NCI-H82 (cell line): ENCODE results near the gene PAGE1.
"Not testable (repeated sequence)": the region's sequence is repeated elsewhere in the genome, so short reads cannot be mapped to it uniquely, and the experiment has no call there.

Experiments used
- DNase-seq: peaks from one replicate; lab custom pipeline; 2025; lab: John Stamatoyannopoulos, UW

PAGE1 gene

DNA sequence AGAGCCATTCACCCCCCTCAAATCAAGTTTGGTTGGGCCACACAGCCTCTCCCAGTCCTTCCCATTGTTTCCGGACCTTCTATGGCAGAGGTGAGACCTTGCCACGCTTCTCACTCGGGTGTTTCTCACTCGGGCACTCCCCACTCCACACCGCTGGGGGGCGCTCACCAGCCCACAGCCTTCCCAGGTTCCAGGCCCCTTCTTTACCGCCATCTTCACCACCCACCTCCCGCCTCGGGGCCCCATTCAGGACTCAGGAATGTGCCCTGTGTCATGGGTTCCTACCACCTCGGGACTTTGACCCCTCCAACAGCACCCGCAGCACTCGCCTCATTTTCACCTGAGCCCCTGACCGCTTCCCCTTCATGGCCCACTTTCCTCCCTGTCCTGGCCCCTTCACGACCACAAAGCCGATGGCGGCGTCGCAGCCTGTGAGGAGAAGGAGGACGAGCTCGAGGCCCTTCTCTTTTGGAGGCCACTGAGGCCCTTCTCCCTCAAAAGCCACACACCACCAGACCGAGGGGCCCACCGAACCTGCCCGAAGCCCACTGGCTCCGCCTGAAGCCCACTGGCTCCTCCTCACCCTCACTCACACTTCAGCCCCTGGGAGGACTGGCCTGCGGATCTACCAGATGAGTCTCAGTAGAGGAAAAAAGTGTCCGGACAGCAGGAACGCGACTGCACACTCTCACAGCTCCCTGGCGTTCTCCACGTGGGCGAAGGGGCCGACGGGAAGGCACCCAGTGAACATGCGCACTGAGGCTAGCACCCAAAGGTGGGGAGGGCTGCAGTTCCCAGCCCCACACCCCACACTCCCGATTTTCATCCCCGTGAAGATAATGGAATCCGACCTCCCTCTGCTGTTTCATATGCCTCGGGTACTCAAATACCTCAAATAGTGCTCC is at the start of gene PAGE1:
TSS of gene PAGE1 (minus strand) at position 709 of the 905 bp plus-strand sequence. CDS start 1,214 bp downstream, outside the sequence.
- DNase-seq = no peak

DNA sequence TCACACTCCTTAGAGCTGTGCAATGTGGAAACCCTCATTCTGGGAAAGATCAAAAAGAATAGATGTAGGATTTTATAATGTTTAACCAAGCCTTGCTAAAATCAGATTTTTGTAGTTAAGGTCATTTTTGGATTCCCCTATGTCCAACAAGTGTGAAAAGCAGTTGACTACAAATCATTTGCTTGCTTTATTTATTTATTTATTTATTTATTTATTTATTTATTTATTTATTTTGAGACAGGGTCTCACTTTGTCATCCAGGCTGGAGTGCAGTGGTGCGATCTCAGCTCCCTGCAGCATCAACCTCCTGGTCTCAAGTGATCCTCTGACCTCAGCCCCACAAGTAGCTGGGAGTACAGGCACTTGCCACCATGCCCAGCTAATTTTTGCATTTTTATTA is 45.7 kb upstream of the PAGE1 start:
- not testable (repeated sequence) for DNase-seq

DNA sequence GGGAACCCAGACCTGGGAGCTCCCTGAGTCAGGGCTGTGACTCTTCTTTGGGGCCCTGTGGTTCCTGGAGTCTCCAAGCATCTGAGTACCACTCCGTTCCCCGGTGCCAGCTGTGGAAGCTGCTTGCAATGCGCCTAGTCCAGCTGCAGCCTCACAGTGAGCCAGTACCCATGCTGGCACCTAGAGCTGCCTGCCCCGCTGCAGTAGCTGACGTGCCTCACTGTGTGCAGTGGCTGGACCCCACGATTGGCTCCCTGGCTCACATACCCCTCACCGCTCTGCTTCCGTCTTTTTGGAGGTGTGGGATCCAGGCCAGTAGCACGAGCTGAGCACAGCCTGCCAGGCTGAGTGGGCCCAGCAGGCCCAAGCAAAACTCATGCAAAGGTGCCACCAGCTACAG is 32.1 kb upstream of the PAGE1 start:
- DNase-seq = no peak

GRCh38 chrX:49726966-49727365 is 31.2 kb upstream of the PAGE1 start:
- no peak for DNase-seq

DNA sequence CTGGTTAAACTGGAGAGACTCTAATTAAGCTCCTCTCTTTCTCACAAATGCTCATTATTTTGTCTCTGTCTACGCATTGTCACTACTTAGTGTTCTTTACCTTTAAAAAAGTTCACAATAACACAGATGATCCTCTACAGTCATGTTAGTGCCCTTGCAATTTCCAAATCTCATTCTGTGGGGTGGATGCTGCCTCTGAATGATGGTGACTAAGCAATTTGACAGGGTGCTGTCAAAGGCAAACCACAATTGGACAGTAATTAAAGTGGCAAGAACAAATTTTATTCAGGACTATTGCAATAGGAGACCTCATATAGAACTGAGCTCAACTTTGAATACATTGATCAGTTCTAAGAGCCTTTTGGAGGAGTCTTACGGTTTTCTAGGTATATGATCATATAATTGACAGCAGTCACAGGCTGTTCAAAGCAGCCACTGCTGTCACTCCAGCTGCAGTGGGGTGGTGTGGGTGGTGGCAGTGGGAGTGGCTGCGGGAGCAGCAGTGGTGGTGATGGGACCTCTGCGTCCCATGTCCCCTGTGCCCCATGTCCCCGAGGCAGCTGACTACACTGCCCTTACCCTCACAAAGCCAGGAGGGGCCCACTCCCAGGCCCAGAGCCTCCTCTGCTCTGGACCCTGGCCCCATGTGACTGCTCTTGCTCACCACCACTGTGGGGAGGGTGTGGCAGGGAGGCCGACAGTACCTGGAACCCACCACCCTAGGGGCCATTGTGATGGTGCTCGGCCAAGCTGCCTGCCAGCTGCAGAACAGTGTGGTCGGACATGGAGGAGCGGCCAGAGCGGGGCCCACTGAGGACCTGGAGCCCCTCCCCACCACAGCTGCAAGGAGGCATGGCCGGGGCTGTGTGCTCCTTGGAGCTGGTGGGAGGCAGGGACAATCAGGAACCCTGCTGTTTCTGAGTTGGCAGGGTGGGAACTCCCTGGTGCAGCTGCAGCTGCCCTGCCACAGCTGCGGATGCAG is 30.4 kb upstream of the PAGE1 start:
- DNase-seq = no peak

DNA sequence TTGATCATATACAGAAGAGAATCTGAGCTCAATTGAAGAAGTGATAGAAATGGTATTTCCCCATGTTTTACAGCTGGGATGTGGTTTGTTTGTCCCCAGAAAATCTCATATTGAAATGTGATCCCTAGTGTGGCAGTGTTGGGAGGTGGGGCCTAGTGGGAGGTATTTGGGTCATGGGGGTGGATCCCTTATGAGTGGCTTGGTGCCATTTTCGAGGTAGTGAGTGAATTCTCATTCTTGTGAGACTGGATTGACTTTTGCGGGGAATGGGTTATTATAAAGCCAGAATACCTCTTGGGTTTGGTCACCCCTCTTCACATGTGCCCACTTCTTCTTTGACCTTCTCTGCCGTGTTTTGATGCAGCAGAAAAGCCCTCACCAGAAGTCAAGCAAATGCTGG is 29.6 kb upstream of the PAGE1 start:
- DNase-seq = no peak

DNA sequence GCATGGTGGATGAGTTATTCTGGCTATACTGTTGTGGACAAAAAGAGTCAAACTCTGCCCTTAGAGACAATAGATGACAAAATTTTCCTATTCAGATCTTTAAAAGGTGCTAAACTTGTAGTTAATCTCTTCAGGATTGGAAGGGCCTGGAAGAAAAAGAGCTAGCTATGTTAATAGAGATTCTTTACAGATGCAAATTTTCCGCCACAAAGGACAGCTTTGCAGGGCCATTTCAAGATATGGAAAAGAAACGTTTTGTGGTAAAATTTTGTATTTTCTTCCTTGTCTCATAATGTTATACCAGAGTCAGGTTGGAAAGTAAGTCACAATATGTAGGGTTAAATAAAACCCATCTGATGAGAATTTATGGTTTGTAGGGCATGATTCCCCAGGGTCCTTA is 24.3 kb upstream of the PAGE1 start:
- not testable (repeated sequence) for DNase-seq

DNA sequence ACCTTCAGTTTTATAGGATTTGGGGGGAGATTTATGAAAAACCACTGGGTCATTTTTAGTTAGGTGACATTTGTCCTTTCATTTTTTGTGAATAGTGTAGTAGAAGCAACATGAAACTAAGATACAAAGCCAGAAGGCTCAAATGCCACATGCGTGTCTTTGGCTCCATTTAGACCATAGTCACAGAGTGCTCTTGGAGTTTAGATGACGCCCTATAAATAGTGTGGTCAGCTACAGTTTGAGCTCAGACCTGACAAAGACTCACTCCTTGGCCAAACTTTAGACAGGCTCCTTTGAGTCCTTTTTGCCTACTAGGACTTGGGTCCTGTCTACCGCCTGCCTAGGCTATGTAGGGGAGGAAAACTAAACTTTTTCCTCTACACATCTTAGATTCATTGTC is 16.8 kb upstream of the PAGE1 start:
- no peak for DNase-seq

DNA sequence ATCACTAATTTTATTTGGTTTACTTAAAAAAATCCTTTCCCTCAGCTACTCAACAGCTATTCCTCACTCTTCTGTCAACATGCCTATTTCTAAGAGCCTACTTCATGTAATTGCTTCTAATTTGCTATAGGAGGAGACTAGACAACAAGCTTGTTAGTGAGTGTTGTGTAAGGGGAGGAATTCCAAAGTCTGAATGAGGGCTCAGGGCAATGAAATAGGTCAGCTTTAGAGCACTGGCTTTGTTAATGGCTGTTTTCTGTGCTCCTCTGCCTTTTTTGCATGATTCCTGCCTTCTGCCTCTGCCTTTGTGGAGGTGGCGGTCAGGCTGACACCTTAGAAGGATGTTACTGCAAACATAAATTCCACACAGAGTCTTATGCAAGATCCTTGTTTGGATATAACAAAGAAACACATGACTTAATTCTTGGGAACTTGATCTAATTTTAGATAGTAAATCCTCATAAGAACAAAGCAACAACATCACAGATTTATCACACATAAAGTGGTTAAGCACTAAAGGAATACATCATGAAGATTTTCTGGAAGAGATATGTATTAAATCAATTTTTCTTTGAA is 15.0 kb upstream of the PAGE1 start:
- DNase-seq = no peak

GRCh38 chrX:49704691-49705404 is 9.1 kb upstream of the PAGE1 start:
- no peak for DNase-seq

DNA sequence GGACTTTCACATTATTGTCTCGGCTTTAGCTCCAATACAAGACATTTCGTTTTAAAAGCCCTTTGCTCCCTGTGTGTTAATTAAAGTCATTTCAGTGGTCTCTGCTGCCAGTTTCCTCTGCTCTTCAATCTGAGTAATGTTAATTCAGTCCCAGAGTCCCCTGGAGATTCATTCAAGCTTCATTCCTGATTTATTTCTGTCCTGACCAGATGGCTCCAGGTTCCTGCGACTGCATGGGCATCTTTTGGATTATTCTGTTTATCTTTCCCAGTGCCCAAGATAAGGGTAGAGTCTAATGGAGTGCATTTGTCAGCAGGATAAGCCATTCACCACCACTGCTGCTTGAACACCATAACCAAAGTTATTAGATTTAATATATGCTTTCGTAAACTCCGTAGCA is 6.1 kb upstream of the PAGE1 start:
- no peak for DNase-seq

- no peak for DNase-seq
Observed at GRCh38 chrX:49701323-49701722, 5.5 kb upstream of the PAGE1 start.

DNA sequence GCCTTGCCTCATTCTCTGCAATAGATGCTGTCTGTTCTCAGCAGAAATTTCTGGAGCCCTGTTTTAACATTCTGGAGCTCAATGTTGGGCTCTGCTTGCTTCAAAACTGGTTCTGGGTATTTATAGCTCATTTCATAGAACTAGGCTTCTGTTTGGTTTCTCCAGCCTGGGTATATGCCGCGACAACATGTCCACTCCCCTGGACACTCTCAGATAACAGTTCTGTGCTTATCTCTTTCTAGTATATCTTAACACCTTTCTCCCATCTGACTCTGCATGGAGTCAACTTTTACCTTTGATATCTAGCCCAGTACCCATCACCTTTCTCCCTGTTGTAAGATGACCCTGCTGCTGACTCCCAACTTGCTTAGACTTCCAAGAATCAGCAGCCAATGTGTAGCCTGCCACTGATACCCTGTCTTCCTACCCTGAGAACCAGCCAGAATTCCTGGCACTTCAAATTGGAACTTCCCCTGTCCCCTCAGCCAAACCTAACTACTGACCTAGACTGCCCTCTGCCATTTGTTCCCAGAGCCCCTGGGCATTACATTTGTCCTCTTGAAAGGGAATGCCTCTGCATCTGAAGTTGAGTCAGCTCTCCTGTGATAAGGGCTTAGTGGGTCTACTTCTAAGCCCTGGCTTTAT is 20.6 kb downstream of the PAGE1 start:
- no peak for DNase-seq

- no peak for DNase-seq
Observed at GRCh38 chrX:49673394-49673793, 22.4 kb downstream of the PAGE1 start.

DNA sequence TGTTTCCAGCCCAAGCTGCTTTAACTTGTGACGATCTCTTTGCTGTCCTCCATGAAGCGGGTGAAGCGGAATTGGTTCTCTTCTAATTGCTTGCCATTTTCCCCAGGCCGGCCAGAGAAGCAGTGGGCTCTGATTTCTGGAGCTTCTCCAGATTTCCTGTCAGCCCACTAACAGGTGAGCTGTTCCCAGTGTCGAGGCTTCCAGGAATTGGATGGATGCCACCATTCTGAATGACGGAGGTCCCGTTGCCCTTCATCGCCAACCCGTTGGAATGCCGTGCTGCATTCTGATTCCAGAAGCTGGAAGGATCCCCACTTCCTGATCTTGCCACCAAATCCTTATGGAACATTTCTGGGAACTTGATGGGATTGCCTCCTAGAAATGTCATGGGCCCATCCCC is 31.0 kb downstream of the PAGE1 start:
- DNase-seq = no peak

DNA sequence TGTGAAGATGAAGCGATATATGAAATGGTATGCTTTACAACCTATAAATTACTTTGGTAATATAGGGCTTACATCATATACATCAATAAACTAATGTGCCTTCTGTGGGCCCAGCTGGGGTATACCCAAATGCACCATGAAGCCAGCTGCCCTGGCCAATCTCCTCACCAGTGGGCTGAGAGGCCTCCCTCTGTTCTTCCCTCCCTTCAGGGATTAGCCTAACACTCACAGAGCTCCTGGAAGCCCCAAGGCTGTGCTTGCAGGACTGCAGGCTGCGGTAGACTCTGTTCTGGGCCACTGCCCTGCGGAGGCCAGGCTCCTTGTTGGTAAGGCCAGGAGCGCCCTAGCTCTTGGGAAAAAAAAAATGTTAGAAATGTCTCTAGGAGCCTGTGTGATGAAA is 33.9 kb downstream of the PAGE1 start:
- no peak for DNase-seq

GRCh38 chrX:49659771-49660170 is 36.0 kb downstream of the PAGE1 start:
- DNase-seq = no peak

DNA sequence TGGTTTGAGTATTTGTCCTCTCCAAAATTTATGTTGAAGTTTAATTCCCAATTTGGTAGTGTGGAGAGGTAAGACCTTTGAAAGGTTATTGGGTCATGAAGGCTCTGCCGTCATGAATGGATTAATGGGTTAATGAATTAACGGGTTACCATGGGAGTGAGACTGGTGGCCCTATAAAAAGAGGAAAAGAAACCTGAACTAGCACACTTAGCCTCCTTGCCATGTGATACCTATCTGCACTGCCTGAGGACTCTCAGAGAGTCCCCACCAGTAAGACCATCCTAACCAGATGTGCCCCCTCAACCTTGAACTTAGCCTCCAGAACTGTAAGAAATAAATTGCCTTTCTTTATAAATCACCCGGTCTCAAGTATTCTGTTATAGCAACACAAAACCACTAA is 39.3 kb downstream of the PAGE1 start:
- DNase-seq = no peak

- no peak for DNase-seq
Observed at GRCh38 chrX:49644991-49645637, 50.7 kb downstream of the PAGE1 start.
